GM12864 (cell line): ENCODE data around the gene LINC00237.

Experiments used
- DNase-seq: peaks from one replicate; pipeline ENCODE4 v3.0.0-alpha.2; 2011; ENCODE audit warnings: low read depth
- H3K4me3 ChIP-seq: 2 replicates; pipeline ENCODE4 v1.5.1; 2011; ENCODE audit warnings: mild to moderate bottlenecking, low read depth, low read length, control low read depth
- TF ChIP-seq, protein P1 (sequence below): IDR thresholded peaks from 2 replicates; pipeline ENCODE4 v1.5.1; 2011; ENCODE audit warnings: low read depth, mild to moderate bottlenecking, moderate library complexity, low read length, control low read depth, inconsistent platforms; ENCODE audit errors: missing control alignments

LINC00237 gene

DNA sequence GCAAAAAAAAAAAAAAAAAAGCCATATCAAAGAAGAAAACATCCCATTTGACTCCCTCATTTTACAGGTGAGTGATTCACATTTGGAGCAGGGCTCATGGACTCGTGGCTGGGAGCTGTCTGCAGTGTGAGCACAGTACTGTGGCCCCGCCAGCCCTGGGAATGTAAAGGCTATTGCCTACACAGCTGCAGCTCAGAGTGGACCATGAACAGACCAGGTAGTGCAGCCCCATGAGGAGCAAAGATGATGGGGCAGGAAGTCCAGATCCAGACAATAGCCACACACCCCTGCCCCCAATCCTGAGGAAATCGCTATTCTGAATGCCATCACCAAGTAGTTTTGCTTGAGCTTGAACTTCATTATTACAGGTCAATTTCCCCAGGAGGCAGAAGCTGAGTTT lies 55.4 kb downstream of the LINC00237 start:
- TF ChIP-seq, protein P1, sequence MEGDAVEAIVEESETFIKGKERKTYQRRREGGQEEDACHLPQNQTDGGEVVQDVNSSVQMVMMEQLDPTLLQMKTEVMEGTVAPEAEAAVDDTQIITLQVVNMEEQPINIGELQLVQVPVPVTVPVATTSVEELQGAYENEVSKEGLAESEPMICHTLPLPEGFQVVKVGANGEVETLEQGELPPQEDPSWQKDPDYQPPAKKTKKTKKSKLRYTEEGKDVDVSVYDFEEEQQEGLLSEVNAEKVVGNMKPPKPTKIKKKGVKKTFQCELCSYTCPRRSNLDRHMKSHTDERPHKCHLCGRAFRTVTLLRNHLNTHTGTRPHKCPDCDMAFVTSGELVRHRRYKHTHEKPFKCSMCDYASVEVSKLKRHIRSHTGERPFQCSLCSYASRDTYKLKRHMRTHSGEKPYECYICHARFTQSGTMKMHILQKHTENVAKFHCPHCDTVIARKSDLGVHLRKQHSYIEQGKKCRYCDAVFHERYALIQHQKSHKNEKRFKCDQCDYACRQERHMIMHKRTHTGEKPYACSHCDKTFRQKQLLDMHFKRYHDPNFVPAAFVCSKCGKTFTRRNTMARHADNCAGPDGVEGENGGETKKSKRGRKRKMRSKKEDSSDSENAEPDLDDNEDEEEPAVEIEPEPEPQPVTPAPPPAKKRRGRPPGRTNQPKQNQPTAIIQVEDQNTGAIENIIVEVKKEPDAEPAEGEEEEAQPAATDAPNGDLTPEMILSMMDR, result no peak

GRCh38 chr20:21049305-21049828 lies 56.8 kb downstream of the LINC00237 start:
- DNase-seq, result no peak
- TF ChIP-seq, protein P1, result no peak

More for the DNA sequence above, 55.4 kb downstream of the LINC00237 start:
- no peak for DNase-seq
- H3K4me3 ChIP-seq, result no peak overlapping the region

DNA sequence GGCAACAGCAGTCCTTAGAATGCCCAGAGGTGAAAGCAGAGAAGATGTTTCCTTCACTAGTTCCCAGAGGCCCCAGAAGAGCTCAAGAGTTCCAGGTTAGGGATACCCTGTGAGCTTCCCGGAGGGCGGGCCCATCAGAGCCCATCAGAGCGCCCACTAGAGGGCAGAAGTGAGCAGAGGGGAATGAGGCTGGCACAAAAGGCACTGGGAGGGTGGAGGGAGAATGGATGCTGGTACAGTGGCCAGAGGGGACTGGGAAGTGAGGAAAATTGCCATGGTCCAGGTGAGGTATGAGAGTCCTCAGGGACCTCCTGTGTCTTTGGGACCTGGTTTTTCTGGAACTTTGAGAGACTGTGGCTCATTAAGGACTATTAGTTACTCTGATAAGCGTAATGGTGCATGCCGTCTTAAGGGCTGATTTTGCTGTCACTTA lies 57.3 kb downstream of the LINC00237 start:
- DNase-seq, result peak; percentile 1
- TF ChIP-seq, protein P1, result peak; percentile 92
- H3K4me3 ChIP-seq, result no peak overlapping the region

More at GRCh38 chr20:21049305-21049828, 56.8 kb downstream of the LINC00237 start:
- H3K4me3 ChIP-seq, result no peak overlapping the region

DNA sequence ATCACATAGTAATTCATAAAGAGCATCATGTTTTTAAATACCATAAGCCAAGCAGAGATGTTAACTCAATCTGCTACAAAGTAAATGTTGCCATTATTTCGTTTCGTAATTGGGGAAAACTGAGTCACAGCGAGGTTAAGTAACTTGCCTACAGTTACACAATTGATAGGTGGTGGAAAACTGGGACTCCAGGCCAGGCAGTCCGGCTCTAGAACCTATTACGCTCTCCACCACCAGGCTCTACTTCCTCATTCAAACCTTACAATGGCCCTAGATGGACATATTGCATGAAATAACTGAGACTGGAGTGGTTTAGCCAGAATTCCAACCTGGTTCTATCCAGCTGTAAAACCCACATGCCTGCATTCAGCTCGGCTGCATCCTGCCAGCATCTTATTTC lies 58.2 kb downstream of the LINC00237 start:
- TF ChIP-seq, protein P1, result no peak
- H3K4me3 ChIP-seq, result no peak overlapping the region
- DNase-seq, result no peak

GRCh38 chr20:21046413-21047070 lies 59.6 kb downstream of the LINC00237 start:
- DNase-seq, result no peak
- TF ChIP-seq, protein P1, result no peak
- no peak overlapping the region for H3K4me3 ChIP-seq
